ENCODE measurements around the gene METAP1D.
A peak's percentile ranks its signal among the peaks of the same experiment; 100 is the strongest.

Gene METAP1D

DNA sequence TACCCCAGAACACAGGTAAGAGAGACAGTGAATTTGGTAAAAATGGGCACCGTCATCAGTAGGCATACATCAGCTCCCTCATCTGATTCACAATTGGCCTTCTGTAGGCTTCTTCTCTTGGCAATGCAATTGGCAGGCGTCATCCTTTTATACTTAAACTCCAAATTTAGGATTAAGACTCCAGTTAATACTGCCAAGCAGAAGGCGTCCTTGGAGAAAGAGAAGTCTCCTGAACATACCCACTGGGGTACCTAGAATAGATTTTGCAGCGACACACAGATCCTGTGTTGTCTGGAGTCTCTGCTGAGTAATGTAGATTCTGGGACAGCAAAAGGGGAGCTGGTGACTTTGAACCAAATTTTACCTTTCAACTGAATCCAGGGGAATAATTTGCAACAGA, 592 bp upstream of the METAP1D start:
- DNase-seq = no peak

DNA sequence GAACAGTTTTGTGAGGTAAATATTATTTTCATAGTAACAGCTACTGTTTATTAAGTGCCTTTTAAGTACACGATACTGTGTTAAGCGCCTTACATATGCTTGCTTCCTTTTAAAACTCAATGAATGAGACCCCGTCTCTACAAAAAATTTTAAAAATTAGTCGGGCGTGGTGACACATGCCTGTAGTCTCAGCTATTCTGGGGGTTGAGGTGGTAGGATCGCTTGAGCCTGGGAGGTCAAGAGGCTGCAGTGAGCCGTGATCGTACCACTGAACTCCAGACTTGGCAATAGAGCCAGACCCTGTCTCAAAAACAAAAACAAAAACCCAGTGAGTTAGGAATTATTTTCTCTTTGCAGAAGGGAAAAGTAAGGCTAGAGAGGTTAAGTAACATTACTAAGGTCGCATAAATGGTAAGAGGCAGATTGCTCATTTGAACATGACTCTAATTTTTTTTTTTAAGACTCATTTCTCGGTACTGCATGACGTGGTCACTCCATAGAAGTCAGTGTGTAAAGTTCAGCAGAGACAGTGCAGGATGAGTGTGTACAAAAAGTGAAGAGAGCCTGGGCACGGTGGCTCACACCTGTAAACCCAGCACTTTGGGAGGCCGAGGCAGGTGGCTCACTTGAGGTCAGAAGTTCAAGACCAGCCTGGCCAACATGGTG, 1.1 kb downstream of the METAP1D start:
- no peak for DNase-seq

DNA sequence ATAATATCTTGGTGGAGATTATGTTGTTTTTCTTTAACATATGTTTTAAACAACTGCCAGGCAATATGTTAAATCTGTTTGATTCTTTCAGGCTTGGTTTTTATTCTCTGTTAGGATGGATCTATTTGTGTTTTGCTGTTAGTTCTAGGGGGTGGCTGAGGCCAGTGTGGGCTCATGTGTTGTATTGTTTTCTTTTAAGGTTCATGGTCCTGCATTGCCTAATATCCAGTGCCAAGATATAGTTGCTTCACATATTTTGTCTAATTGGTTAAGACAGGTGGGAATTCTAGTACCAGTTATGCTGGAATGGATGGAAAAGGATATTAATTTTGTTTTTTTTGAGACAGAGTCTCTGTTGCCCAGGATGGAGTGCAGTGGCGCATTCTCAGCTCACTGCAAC, 7.6 kb downstream of the METAP1D start:
- no peak for DNase-seq

DNA sequence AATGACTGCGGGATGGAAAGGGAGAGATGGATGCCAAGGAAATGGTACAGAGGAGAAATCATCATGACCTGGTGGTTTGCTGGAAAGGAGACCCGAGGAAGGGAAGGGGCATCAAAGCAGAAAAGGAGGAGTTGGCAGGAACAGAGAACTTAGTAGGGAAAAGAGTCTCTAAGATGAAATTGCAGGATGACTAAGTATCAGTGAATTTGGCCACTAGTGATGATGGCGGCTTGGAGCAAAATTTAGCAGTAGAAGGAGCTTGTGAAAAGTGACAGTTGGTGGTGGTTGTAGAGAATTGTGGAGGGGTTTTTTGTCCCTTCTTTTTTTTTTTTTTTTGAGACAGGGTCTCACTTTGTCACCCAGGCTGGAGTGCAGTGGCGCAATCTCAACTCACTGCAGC, 10.1 kb downstream of the METAP1D start:
- no peak for DNase-seq

- DNase-seq = no peak
Observed at GRCh38 chr2:172011812-172012575, 12.2 kb downstream of the METAP1D start.

DNA sequence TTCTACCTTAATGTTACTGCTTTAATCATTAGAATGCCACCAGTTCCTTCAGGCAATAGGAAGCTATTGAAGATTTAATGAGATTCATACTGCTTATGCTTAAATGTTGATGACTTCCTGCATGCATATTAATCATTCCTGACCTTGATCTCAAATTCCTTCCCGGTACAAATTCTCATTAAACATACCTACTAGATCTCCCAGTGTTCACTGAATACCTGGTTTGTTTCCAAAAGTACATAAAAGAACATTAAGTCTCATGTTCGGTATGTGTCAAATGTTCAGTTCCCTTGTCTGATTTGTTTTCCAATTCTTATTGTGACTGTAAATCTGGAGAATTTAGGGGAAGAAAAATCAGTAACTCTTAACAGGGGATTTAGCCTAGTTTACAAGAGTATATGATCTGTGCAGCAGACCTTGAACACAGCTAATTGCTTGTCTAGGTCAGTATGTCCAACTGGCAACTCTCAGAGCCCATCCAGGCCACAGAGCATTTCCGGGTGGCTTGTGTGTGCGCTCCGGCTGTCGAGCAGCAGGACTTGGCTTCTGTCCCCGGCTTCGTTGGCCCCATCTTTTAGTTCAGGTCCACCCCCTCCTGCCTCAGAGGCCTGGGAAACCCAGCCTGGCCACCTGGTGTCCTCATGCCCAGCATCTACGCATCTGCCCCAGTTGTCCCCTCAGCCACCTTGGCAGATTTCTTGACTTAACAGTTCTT, 13.1 kb downstream of the METAP1D start:
- peak; percentile 27 for DNase-seq

DNA sequence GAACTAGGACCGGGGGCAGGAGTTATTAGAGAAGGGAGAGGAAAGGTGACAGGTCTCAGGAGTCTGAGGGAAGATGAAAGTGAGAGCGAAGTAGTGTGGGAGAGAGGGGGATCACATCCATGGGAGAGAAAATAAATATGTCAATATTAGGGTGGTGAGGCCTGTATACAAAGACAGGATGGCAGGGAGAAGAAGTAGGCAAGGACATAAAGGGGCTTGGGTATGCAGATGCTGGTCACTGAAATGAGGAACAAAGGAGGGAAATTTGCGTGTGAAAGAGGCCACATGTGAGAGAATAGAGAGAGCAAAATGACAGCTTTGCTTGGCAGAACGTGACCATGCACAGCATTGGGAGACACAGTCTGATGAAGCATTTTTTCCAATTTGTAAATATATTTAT, 13.6 kb downstream of the METAP1D start:
- DNase-seq = no peak

- no peak for DNase-seq
Observed at GRCh38 chr2:172021074-172021931, 21.6 kb downstream of the METAP1D start.

- no peak for DNase-seq
Observed at GRCh38 chr2:172021955-172022354, 22.2 kb downstream of the METAP1D start.

DNA sequence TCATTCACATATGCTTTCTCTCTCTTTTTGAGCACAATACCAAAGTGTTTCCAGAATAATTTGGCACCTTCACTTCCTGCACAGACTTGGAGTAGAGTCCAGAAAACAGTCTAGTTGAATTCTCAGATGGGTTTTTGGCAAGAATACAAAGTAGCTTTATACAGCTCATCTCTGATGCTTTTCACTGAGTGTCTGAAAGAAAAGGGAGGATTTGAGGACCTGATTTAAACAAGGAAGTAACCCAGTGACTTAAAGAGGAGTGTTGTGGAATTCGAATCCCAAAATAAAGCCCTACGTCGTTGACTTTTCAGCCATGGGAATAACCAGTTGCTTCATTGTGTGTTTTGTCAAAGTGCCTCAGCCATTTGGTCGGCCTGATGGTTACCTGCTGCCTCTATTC, 31.8 kb downstream of the METAP1D start:
- no peak for DNase-seq

DNA sequence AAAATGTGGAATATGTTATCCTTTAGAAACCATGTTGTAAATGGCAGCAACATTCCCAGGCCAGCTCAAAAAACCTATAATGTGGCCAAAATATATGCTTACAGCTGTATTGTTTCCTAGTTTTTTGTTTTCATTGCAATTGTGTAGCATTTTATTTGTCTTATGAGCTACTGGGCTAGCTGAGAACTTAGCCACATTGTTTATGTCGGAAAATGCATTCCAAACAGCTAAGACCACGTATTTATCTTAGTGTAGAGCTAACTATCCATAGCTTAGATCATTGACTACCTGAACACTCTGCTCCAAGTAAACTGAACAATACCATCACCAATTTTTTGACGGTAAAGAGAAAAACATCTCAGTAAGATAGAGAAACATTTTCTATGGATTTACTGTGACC, 38.4 kb downstream of the METAP1D start:
- no peak for DNase-seq

GRCh38 chr2:172038604-172039003, 38.9 kb downstream of the METAP1D start:
- no peak for DNase-seq

DNA sequence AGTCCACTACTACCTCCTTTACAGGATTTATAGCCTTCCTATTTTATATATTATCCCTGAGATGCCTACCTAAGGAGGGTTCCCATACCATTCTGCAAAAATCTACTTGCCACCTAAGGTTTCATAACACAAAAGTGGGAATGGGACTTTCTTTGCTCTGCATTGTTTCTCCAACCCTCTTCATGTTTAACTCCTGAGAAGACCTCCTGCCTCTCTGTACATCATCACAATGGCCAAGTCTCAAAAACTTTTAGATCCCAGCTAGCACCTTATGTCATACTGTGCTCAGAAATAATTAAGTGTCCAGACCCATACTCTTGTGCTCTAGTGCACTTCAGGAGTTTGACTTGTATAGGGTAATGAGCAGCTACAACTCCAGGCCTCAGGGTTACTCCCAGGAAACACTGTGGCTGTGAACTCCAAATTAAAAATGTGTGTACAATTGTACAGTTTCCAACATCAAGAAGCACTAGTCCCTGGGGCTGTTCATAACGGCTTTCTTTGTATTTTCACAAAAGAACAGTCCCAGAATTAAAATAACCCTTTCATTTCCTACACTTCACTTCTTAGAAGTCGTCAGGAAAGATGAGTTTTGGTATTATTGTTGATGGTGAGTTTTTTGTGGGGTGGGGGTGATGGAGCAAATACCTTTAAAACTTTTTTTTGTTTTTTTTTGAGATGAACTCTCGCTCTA, 39.4 kb downstream of the METAP1D start:
- no peak for DNase-seq

DNA sequence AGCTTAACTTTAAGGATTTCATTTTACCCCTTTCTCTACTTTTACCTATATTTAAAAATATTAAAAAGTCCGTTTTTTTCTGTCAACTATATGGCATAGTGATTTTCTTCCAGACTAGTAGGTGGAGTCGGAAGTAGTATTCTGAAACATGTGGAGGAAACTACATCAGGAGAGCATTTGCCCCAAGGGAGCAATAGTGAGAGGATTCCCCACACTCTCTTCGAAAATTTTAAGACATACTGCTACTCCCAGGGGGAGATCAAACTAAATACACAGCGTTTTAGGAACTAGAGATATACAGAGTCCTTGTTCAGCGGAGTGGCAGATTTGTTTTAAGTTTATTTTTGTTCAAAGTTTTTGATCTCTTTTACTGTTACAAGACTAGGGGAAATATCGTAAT, 40.6 kb downstream of the METAP1D start:
- no peak for DNase-seq

- DNase-seq = no peak
Observed at GRCh38 chr2:172046080-172046678, 46.4 kb downstream of the METAP1D start.

- no peak for DNase-seq
Observed at GRCh38 chr2:172046866-172047565, 47.3 kb downstream of the METAP1D start.

DNA sequence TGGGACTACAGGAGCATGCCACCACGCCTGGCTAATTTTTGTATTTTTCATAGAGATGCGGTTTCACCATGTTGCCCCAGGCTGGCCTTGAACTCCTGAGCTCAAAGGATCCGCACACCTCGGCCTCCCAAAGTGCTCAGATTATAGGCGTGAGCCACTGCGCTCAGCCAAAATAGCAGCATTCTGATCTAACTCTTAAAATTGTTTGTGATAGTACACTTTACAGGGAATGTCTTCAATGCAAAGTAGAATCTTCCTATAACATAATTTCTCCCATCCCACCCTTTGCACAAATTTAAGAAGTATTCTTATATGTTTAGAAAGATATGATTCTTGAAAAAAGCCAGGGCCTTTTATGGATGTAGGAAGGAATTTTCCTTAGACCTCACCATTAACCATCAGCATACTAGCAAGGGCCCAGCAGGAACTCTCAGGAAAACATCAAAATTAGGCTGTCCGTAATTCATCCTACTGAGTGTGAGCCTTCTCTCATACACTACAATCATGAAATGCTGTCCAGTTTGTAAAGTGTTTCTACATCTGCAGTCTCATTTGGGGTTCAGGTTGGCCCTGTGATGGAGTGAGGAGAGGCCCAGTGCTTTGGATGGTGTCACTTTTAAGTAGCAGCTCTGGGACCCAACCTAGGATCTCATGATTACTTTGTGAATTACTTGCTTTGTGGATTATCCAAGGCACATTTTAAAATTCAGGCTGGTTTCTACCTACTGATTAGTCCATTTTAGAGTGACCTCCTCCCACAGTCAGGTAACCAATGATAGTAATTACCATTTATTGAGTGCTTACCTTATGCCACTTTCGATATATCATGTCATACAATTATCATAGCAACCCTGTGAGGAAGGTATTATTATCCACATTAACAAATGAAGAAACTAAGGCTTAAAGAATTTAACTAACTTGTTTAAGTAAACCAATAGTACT, 48.1 kb downstream of the METAP1D start:
- no peak for DNase-seq

GRCh38 chr2:172048508-172049503, 49.1 kb downstream of the METAP1D start:
- no peak for DNase-seq
